GM19099 (cell line): ENCODE measurements around the gene FSHR.

Experiments used
- POLR2A ChIP-seq: IDR thresholded peaks from 3 replicates; pipeline ENCODE4 v1.6.1; 2011; ENCODE audit warnings: low read depth; ENCODE audit not compliant: insufficient read length; ENCODE audit errors: extremely low read depth

FSHR gene

GRCh38 chr2:48934807-48935206 lies 219.5 kb downstream of the FSHR start:
- no peak for TF ChIP-seq POLR2A

DNA sequence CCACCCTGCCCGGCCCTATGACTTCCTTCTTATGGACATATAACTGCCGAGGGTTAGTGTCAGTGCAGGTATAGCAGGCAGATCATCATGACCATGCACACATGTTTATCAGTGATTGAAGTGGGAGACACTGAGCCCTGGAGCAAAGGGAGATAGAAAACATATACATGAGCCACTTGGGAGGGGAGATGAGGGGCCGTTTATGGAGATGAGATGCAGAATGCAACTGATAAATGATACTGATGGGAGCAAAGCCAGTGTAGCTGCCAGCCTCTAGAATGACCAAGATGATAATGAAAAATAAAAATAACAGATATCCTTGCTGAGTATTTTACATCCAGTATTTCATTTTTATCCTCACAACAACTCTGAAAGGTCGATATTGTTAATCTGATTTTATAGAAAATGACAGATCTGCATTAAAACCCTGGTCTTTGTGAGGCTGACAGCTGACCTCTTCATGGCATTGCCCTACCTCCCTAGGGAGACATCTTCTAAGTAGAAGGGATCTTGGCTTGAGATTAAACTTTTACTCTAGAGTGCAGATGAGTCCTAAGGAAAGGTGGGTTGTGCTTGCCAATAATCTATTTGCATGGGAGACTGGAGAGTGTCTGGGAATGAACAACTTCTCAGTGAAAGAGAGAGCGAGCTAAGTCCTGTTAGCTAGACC lies 220.4 kb downstream of the FSHR start:
- TF ChIP-seq POLR2A, result no peak

GRCh38 chr2:48932667-48933066 lies 221.6 kb downstream of the FSHR start:
- TF ChIP-seq POLR2A, result no peak

GRCh38 chr2:48929571-48930301 lies 224.6 kb downstream of the FSHR start:
- TF ChIP-seq POLR2A, result no peak

DNA sequence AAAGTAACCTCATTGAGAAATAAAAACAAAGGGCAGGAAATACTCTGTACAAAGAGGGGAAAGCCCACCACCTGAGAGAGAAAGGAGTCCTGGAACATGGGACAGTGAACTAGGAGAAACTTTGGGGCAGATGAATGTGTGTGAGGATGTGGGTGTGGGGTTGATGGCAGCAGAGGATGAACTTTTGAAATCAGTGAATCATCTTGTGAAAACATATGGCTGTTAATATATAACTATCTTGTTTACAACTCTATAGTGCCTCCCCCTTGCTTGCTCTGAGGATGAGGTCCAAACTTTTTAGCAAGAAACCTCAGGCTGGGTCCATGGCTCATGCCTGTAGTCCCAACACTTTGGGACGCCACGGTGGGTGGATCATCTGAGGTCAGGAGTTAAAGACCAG lies 227.0 kb downstream of the FSHR start:
- TF ChIP-seq POLR2A, result no peak

GRCh38 chr2:48915884-48916283 lies 238.4 kb downstream of the FSHR start:
- no peak for TF ChIP-seq POLR2A

DNA sequence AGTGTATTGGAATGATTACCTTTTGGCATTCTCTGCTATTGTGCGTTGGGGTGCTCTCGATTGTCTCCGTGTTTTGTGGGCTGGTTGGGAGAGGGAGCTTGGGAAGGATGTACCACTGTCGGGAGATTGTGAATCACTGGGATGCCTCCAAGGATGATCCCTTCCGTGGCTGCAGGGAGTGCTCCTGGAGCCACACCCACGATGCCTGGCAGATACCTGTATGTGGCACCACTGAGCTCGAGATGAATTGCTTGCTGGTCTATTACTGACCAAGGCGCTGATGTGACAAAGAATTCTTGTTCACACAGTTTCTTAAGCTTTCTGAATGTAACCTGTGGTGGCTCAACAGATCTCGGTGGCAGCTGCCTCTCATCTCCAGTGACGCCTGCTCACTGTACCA lies 239.1 kb downstream of the FSHR start:
- no peak for TF ChIP-seq POLR2A

DNA sequence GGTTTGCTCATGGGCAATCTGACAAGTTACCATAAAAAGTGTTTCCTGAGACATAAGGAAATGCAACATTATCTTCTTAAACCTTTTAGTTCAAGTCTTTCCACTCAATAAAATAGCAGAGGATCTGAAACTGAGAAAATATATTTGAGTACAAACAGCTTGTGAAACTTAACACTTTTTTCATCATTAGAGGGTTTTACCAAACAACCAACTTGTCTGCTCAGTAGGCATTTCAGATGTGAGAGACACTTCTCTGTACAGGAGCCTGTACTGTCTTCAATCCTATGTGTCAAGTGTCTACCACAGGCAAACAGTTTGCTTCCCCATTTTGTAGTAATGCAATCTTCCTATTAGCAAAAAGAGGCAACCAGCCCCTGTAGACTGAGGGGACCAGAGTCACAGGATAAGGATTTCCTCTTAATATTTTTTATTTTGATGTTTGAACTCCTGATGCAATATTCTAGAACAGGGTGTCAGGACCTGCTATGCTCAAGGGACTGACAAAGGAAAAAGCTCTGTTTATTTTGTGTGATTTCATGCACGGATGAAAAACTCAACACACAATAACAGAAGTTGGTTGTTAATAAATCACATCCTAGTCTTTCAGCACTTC lies 239.7 kb downstream of the FSHR start:
- TF ChIP-seq POLR2A, result no peak
